ENCODE measurements around the gene PPP3CB.

Gene PPP3CB

GRCh38 chr10:73480158-73480557 is 15.7 kb downstream of the PPP3CB start:
- DNase-seq (ENCODE audit: low spot score) = peak; percentile 39

GRCh38 chr10:73478636-73479035 is 17.2 kb downstream of the PPP3CB start:
- DNase-seq (ENCODE audit: low spot score) = no peak

GRCh38 chr10:73471226-73471625 is 24.6 kb downstream of the PPP3CB start:
- DNase-seq (ENCODE audit: low spot score) = no peak

GRCh38 chr10:73469579-73469978 is 26.2 kb downstream of the PPP3CB start:
- no peak for DNase-seq (ENCODE audit: low spot score)

- no peak for DNase-seq (ENCODE audit: low spot score)
Observed at GRCh38 chr10:73467206-73467605, 28.6 kb downstream of the PPP3CB start.

- DNase-seq (ENCODE audit: low spot score) = no peak
Observed at GRCh38 chr10:73465978-73466726, 29.7 kb downstream of the PPP3CB start.

- no peak for DNase-seq (ENCODE audit: low spot score)
Observed at GRCh38 chr10:73460897-73461296, 34.9 kb downstream of the PPP3CB start.

- DNase-seq (ENCODE audit: low spot score) = no peak
Observed at GRCh38 chr10:73459683-73460314, 36.0 kb downstream of the PPP3CB start.

- no peak for DNase-seq (ENCODE audit: low spot score)
Observed at GRCh38 chr10:73456187-73456890, 39.5 kb downstream of the PPP3CB start.

- DNase-seq (ENCODE audit: low spot score) = no peak
Observed at GRCh38 chr10:73449113-73449512, 46.7 kb downstream of the PPP3CB start.

GRCh38 chr10:73448384-73448783 is 47.4 kb downstream of the PPP3CB start:
- DNase-seq (ENCODE audit: low spot score) = no peak

GRCh38 chr10:73446926-73447325 is 48.9 kb downstream of the PPP3CB start:
- no peak for DNase-seq (ENCODE audit: low spot score)

- no peak for DNase-seq (ENCODE audit: low spot score)
Observed at GRCh38 chr10:73444457-73444856, 51.4 kb downstream of the PPP3CB start.

- DNase-seq (ENCODE audit: low spot score) = peak; percentile 75
Observed at GRCh38 chr10:73439605-73440312, 56.1 kb downstream of the PPP3CB start.

- no peak for DNase-seq (ENCODE audit: low spot score)
Observed at GRCh38 chr10:73439055-73439454, 56.8 kb downstream of the PPP3CB start.

- DNase-seq (ENCODE audit: low spot score) = no peak
Observed at GRCh38 chr10:73433538-73433867, 62.3 kb downstream of the PPP3CB start, which contains the start of gene MSS51. Gene MSS51, minus strand, starts transcription at chr10:73433561. Its CDS starts 5,277 bp downstream, at chr10:73428284.

GRCh38 chr10:73432646-73433537 is 62.9 kb downstream of the PPP3CB start:
- DNase-seq (ENCODE audit: low spot score) = no peak

GRCh38 chr10:73426318-73426717 is 69.5 kb downstream of the PPP3CB start:
- no peak for DNase-seq (ENCODE audit: low spot score)

- no peak for DNase-seq (ENCODE audit: low spot score)
Observed at GRCh38 chr10:73424478-73424877, 71.3 kb downstream of the PPP3CB start.

- no peak for DNase-seq (ENCODE audit: low spot score)
Observed at GRCh38 chr10:73423309-73423708, 72.5 kb downstream of the PPP3CB start.

GRCh38 chr10:73416571-73416970 is 79.3 kb downstream of the PPP3CB start:
- DNase-seq (ENCODE audit: low spot score) = no peak
